ENCODE data around the gene TNIK. TPM values are rescaled to one million over a fixed set of nuclear protein-coding genes. Genes with fewer than 3 reads are reported as not detected.

Gene TNIK
- total and polyA plus RNA-seq, 2 of the 4 experiments (the other 2 are of a cell fraction), result 3.4 to 6.3 TPM

- no CpG with 5 or more reads among the region's 4 CpGs for WGBS, 2 experiments (ENCODE audit: extremely low coverage in 2 of 2, insufficient read length in 1 of 2)
- peaks cover 0 to 3% of the 10 kb centered on the region in 2 experiments; a peak in 1 of 4 replicates for H3K79me1 ChIP-seq (ENCODE audit: low read depth in 1 of 2, low read length in 2 of 2)
- intact Hi-C loops (cut with micrococcal nuclease) (no loop called here), dilution Hi-C loops (cut with HindIII; ENCODE audit: low sequenced_read_pairs, unreplicated experiment) (no loop called here), in situ Hi-C loops (cut with MboI; ENCODE audit: low sequenced_read_pairs) (no loop called here)
- BruUV-seq (replicated peaks), result no TSS peak
- TF ChIP-seq ELK1 (IDR thresholded peaks at IDR 0.05; ENCODE audit: borderline replicate concordance, low read depth, low read length) (no peak), NFE2L2 (IDR thresholded peaks at IDR 0.05; ENCODE audit: low read depth, low read length) (no peak), MAFK (IDR thresholded peaks at IDR 0.05; ENCODE audit: low read depth, low read length) (no peak), CHD1 (IDR thresholded peaks at IDR 0.05; ENCODE audit: low read depth, low read length) (no peak), RFX5 (IDR thresholded peaks at IDR 0.05; ENCODE audit: low read depth, low read length) (no peak), USF2 (IDR thresholded peaks at IDR 0.05; ENCODE audit: low read depth, low read length) (no peak), BHLHE40 (IDR thresholded peaks at IDR 0.05; ENCODE audit: low read depth, low read length) (no peak), POLR2A (IDR thresholded peaks at IDR 0.05; ENCODE audit: low read depth, low read length) (no peak), MXI1 (IDR thresholded peaks at IDR 0.05; ENCODE audit: borderline replicate concordance, low read depth, low read length) (no peak), MAZ (IDR thresholded peaks at IDR 0.05; ENCODE audit: borderline replicate concordance, low read depth, low read length) (no peak), CTCF (conservative IDR thresholded peaks at IDR 0.05; ENCODE audit: low read depth, low read length) (no peak), RCOR1 (IDR thresholded peaks at IDR 0.05; ENCODE audit: insufficient replicate concordance, low read length) (no peak), FOS (IDR thresholded peaks at IDR 0.05; ENCODE audit: low read depth, low read length) (no peak), RAD21 (IDR thresholded peaks at IDR 0.05; ENCODE audit: low read length) (no peak), CEBPB (IDR thresholded peaks at IDR 0.05; ENCODE audit: low read depth, low read length) (no peak), SMC3 (IDR thresholded peaks at IDR 0.05; ENCODE audit: low read depth, low read length) (no peak)
- no peak for ATAC-seq (ENCODE audit: low read depth)
- no peaks in the 10 kb centered on the region for H3K9me1 ChIP-seq (ENCODE audit: insufficient read depth, low read length)
- no peak overlapping the region for H2BK5ac ChIP-seq (ENCODE audit: low read depth, low read length, poor library complexity, severe bottlenecking)
- no peak overlapping the region for H3K9ac ChIP-seq (ENCODE audit: low read depth, low read length)
- H2AK9ac ChIP-seq (replicated peaks; ENCODE audit: low read depth, low read length, poor library complexity), result no peak overlapping the region
- H4K91ac ChIP-seq (ENCODE audit: insufficient read depth, low read depth, low read length), result no peak overlapping the region
- no peak overlapping the region for H3K56ac ChIP-seq (ENCODE audit: extremely low read depth, insufficient read depth, low read length)
- 0 out of 2 replicates have a peak overlapping the region, but pooled peaks have one; percentile 43 for H2AK5ac ChIP-seq (ENCODE audit: low read depth, low read length)
- H2BK15ac ChIP-seq (ENCODE audit: low read depth, low read length), result no peak overlapping the region
- H3K4me2 ChIP-seq (ENCODE audit: low read depth, low read length), result no peak overlapping the region
- H2AFZ ChIP-seq (replicated peaks; ENCODE audit: low read length, poor library complexity), result no peak overlapping the region
- no peak overlapping the region for H3K27ac ChIP-seq (ENCODE audit: insufficient read depth, low read length)
- no peak overlapping the region for H3K14ac ChIP-seq (replicated peaks; ENCODE audit: low read depth, low read length)
- ChIA-PET POLR2A (ENCODE audit: unreplicated experiment) (interaction anchor here (0.7 kb wide), 1 partner anchor 53 kb away, joined by 4 read pairs; no protein-coding TSS in a partner anchor), CTCF (interaction anchor here (0.8 kb wide), 1 partner anchor 10 kb away, joined by 3 read pairs; no protein-coding TSS in a partner anchor)
- H3K4me3 ChIP-seq (ENCODE audit: insufficient read depth, low read depth, low read length), result no peak overlapping the region
- H3K27me3 ChIP-seq (ENCODE audit: control insufficient read depth, insufficient read depth, low read length), result peaks cover 2% of the 10 kb centered on the region
- no peak overlapping the region for H3K18ac ChIP-seq (ENCODE audit: low read depth, low read length)
- no peak overlapping the region for H3K4ac ChIP-seq (ENCODE audit: low read depth, low read length)
- no peak overlapping the region for H4K5ac ChIP-seq (ENCODE audit: low read depth, low read length)
- H3K36me3 ChIP-seq (ENCODE audit: control insufficient read depth, insufficient read depth, low read length), result no peaks in the 10 kb centered on the region
- peaks cover 2% of the 10 kb centered on the region; the same call in 1 of the 2 replicates for H3K4me1 ChIP-seq (ENCODE audit: control insufficient read depth, insufficient read depth, low read length)
- H4K8ac ChIP-seq (ENCODE audit: low read depth in 2 of 2, low read length in 2 of 2), result no peak overlapping the region
- DNase-seq, result no peak
- H2BK120ac ChIP-seq (ENCODE audit: low read depth, low read length), result no peak overlapping the region
- no peak overlapping the region for H2BK20ac ChIP-seq (ENCODE audit: low read depth, low read length)
- no peak overlapping the region for H3K23ac ChIP-seq (ENCODE audit: low read depth, low read length)
- H3K9me3 ChIP-seq (ENCODE audit: control insufficient read depth, insufficient read depth, low read length), result no peaks in the 10 kb centered on the region
- H4K20me1 ChIP-seq (ENCODE audit: insufficient read depth, low read length), result no peaks in the 10 kb centered on the region
These were observed 228.8 kb downstream of the TNIK start for GRCh38 chr3:171231361-171231760.

Measured in IMR-90 (cell line).